Ovary (tissue), 3 donors: ENCODE data around the gene LRRC14B.
"Not testable (repeated sequence)": the region's sequence is repeated elsewhere in the genome, so short reads cannot be mapped to it uniquely, and the experiment has no call there.

Source experiments
- CTCF ChIP-seq, 3 donors: fragments of 450-650 bp in 2 of 3; fragments of 200-600 bp in 1 of 3; IDR thresholded peaks; one replicate each; pipeline versions ENCODE4 v1.5.1 to v1.8.0; 2016 to 2022; ENCODE audit warnings: antibody characterized with exemption in 3 of 3, mild to moderate bottlenecking in 1 of 3
- EP300 ChIP-seq: sonication (generic); formaldehyde crosslinking; IDR thresholded peaks from one replicate; pipeline ENCODE4 v1.6.1; 2017; ENCODE audit warnings: antibody characterized with exemption
- POLR2A ChIP-seq: fragments of 450-650 bp; IDR thresholded peaks from one replicate; pipeline ENCODE4 v1.6.1; 2017; ENCODE audit warnings: antibody characterized with exemption, mild to moderate bottlenecking, moderate library complexity
- donor health status: DM: no; HTN: no; CAD: no.

- TF ChIP-seq CTCF (IDR thresholded peaks at IDR 0.05); POLR2A; EP300: not testable (repeated sequence)
Observed at GRCh38 chr5:237931-238330, 46.6 kb downstream of the LRRC14B start.
